GM23248 (cell line): ENCODE measurements around the gene DEPDC7.

Experiments used
- EZH2 ChIP-seq: fragments of 200-600 bp; sonication (generic); IDR thresholded peaks from 2 replicates; pipeline ENCODE4 v1.6.1; 2018; ENCODE audit warnings: antibody characterized with exemption, mild to moderate bottlenecking; ENCODE audit not compliant: insufficient read depth, poor library complexity, severe bottlenecking
- EZH2phosphoT487 ChIP-seq: fragments of 200-600 bp; sonication (generic); IDR thresholded peaks from 2 replicates; pipeline ENCODE4 v1.6.1; 2018; ENCODE audit warnings: antibody characterized with exemption, moderate library complexity, mild to moderate bottlenecking, low read depth; ENCODE audit not compliant: insufficient read depth

GRCh38 chr11:33000181-33000580 is 15.5 kb upstream of the DEPDC7 start:
- TF ChIP-seq EZH2phosphoT487 (no peak), EZH2 (no peak)
